Measurements from ENCODE around the gene CHCHD6.

CHCHD6 gene

GRCh38 chr3:127004641-127005397 is 300.8 kb downstream of the CHCHD6 start:
- no peak for DNase-seq
- Histone ChIP-seq H3K27ac (ENCODE audit: insufficient read depth, low read length, poor library complexity, severe bottlenecking) (no peak overlapping the region), H3K9me3 (ENCODE audit: control insufficient read depth, low read length) (no peaks in the 10 kb centered on the region), H3K4me1 (ENCODE audit: control insufficient read depth, insufficient read depth, low read length, poor library complexity, severe bottlenecking) (no peaks in the 10 kb centered on the region), H3K4me3 (ENCODE audit: insufficient read depth, low read depth, low read length, poor library complexity, severe bottlenecking) (no peak overlapping the region), H3K36me3 (ENCODE audit: control insufficient read depth, insufficient read depth, low read length) (no peaks in the 10 kb centered on the region), H3K27me3 (replicated peaks; ENCODE audit: control insufficient read depth, insufficient read depth, low read length, poor library complexity, severe bottlenecking) (no peaks in the 10 kb centered on the region)

- H3K27ac ChIP-seq (ENCODE audit: insufficient read depth, low read length, poor library complexity, severe bottlenecking): no peak overlapping the region
- H3K36me3 ChIP-seq (ENCODE audit: control insufficient read depth, insufficient read depth, low read length): no peaks in the 10 kb centered on the region
- H3K4me1 ChIP-seq (ENCODE audit: control insufficient read depth, insufficient read depth, low read length, poor library complexity, severe bottlenecking): no peaks in the 10 kb centered on the region
- no peaks in the 10 kb centered on the region for H3K9me3 ChIP-seq (ENCODE audit: control insufficient read depth, low read length)
- H3K4me3 ChIP-seq (ENCODE audit: insufficient read depth, low read depth, low read length, poor library complexity, severe bottlenecking): no peak overlapping the region
- DNase-seq: no peak
- no peaks in the 10 kb centered on the region for H3K27me3 ChIP-seq (replicated peaks; ENCODE audit: control insufficient read depth, insufficient read depth, low read length, poor library complexity, severe bottlenecking)
Observed at GRCh38 chr3:127005864-127006500, 301.9 kb downstream of the CHCHD6 start.

- no peak overlapping the region for H3K4me3 ChIP-seq (ENCODE audit: insufficient read depth, low read depth, low read length, poor library complexity, severe bottlenecking)
- H3K4me1 ChIP-seq (ENCODE audit: control insufficient read depth, insufficient read depth, low read length, poor library complexity, severe bottlenecking): no peaks in the 10 kb centered on the region
- H3K9me3 ChIP-seq (ENCODE audit: control insufficient read depth, low read length): no peaks in the 10 kb centered on the region
- no peaks in the 10 kb centered on the region for H3K27me3 ChIP-seq (replicated peaks; ENCODE audit: control insufficient read depth, insufficient read depth, low read length, poor library complexity, severe bottlenecking)
- peaks cover under 1% of the 10 kb centered on the region for H3K36me3 ChIP-seq (ENCODE audit: control insufficient read depth, insufficient read depth, low read length)
- H3K27ac ChIP-seq (ENCODE audit: insufficient read depth, low read length, poor library complexity, severe bottlenecking): no peak overlapping the region
- DNase-seq: no peak
Observed at GRCh38 chr3:127006781-127007436, 302.9 kb downstream of the CHCHD6 start.

GRCh38 chr3:127008236-127008635 is 304.2 kb downstream of the CHCHD6 start:
- Histone ChIP-seq H3K27me3 (replicated peaks; ENCODE audit: control insufficient read depth, insufficient read depth, low read length, poor library complexity, severe bottlenecking) (no peaks in the 10 kb centered on the region), H3K36me3 (ENCODE audit: control insufficient read depth, insufficient read depth, low read length) (peaks cover 5% of the 10 kb centered on the region), H3K27ac (ENCODE audit: insufficient read depth, low read length, poor library complexity, severe bottlenecking) (no peak overlapping the region), H3K4me3 (ENCODE audit: insufficient read depth, low read depth, low read length, poor library complexity, severe bottlenecking) (no peak overlapping the region), H3K4me1 (ENCODE audit: control insufficient read depth, insufficient read depth, low read length, poor library complexity, severe bottlenecking) (no peaks in the 10 kb centered on the region), H3K9me3 (ENCODE audit: control insufficient read depth, low read length) (no peaks in the 10 kb centered on the region)
- no peak for DNase-seq

- DNase-seq: no peak
- H3K36me3 ChIP-seq (ENCODE audit: control insufficient read depth, insufficient read depth, low read length): peaks cover 5% of the 10 kb centered on the region
- no peaks in the 10 kb centered on the region for H3K27me3 ChIP-seq (replicated peaks; ENCODE audit: control insufficient read depth, insufficient read depth, low read length, poor library complexity, severe bottlenecking)
- H3K4me3 ChIP-seq (ENCODE audit: insufficient read depth, low read depth, low read length, poor library complexity, severe bottlenecking): no peak overlapping the region
- H3K27ac ChIP-seq (ENCODE audit: insufficient read depth, low read length, poor library complexity, severe bottlenecking): no peak overlapping the region
- no peaks in the 10 kb centered on the region for H3K4me1 ChIP-seq (ENCODE audit: control insufficient read depth, insufficient read depth, low read length, poor library complexity, severe bottlenecking)
- H3K9me3 ChIP-seq (ENCODE audit: control insufficient read depth, low read length): no peaks in the 10 kb centered on the region
Observed at GRCh38 chr3:127009531-127009930, 305.5 kb downstream of the CHCHD6 start.

Data from effector memory CD4-positive, alpha-beta T cell (primary cell).